NK-92 (cell line): Measurements from ENCODE around the gene SNRPD3.
"Not testable (repeated sequence)": the region's sequence is repeated elsewhere in the genome, so short reads cannot be mapped to it uniquely, and the experiment has no call there.

ENCODE experiments used
- DNase-seq: peaks from one replicate; lab custom pipeline; 2025; ENCODE audit not compliant: unreplicated experiment; lab: John Stamatoyannopoulos, UW

The SNRPD3 gene

DNA sequence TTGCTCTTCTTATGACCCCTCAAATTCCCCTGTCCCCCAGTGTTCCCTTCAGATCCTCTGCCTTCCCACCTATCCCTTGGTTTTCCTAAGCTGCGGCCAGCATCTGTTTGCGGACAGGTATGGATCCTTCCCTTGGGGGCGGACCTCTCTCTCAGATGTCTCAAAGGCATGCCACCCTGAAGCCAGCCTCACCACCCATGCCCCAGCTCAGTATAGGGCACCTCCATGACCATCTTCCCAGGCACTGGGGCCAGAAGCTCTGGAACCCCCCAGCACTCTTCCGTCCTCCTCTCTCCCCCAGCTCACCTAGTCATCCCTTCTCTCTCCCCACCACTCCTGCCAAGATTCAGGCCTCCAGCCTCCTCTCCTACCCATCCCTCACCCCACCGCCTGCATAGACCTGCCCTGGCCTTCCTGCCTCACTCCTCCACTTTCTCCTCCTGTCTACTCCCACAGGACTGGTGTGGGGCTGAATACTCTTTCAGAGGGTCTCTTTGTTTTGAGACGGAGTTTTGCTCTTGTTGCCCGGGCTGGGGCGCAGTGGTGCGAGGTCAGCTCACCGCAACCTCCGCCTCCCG is 34.9 kb downstream of the SNRPD3 start:
- DNase-seq = no peak

DNA sequence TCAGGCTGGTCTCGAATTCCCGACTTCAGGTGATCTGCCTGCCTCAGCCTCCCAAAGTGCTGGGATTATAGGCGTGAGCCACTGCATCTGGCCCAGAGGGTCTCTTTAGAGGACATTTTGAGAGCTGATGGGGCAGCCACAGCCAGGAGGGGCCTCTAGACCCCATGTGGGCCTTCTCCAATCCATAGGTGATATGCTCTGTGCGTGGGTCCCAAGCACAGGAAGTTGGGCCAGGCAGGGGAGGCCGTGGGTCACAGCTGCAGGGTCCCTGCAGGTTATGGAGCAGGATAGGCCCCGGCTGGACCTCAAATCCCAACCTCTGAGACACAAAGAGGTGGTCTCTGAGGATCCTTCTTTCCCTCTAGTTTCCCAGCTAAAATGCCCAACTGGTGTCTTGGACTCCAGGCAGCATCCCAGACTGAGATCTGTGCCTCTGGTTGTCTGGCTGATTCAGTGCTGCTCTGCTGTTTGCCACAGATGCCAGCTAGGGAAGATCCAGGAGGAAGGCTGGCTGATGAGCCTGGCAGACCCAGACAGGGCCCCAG is 35.6 kb downstream of the SNRPD3 start:
- no peak for DNase-seq

DNA sequence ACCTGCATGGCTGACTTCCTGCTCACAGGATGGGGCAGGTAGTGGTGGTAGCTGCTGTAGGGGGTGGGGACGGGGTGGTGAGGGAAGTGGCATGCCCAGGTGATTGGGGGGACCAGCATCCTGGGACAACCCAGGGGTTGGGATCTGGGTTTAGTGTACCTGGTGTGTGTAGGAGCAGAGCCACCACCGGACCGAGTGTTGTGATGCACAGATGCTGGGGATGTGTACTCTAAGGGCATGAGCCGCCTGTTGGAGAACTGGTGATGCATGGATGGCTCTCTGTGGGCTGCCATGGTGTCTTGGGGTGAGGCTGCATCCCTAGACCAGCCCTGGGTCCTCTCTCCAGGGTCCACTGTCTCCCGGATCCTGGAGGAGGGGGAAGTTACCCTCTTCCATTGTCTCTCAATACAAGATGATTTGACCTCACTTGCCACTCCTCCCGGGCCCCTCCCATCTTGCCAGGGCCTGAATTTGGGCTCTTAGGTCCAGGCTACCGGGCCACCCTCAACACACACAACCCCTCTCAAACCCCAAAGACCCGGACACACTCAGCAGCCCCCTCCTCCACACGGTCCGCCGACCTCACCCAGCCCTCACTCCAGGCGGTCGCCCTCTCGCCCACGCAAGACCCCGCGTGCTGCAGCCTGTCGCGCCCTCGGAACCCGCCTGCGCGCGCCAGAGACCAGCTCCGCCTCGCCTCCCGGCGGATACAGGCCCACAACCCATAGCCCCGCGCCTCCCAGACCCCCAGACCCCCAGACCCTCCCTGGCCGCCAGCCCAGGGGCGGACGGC is 36.5 kb downstream of the SNRPD3 start:
- no peak for DNase-seq

DNA sequence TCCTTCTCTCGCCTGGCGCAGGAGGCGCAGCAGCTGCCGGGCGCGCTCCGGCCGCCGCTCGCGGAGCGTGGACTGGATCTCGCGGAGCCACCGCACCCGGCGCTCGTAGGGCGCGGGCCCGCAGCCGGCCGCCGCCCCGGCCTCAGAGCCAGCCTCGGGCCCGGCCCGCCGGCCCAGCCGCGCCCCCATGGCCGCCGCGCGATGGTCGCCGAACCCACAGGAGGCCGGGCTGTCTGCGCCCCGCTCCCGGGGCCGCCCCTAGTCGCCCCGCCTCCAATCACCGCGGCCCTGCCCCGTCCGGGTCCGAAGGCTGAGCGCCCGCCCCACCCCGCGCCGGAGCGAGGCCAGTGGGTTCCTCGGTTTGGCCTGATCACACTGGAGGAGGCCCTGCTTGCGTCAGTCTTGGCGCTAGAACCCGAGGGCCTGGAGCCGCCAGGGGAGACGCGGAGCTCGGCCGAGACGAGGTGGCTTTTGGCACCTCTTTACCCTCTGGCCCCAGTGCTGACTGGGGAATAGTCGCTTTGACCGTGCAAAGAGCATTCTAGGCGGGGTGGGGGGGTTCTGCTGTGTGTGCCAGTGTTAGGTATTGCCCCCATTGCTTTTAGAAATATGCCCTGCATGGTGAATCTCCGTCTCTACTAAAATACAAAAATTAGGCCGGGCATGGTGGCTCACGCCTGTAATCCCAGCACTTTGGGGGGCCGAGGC is 37.2 kb downstream of the SNRPD3 start, which contains the start of gene LRRC75B:
Gene LRRC75B (minus strand): TSS at position 223 of the 708 bp plus-strand sequence. CDS start 34 bp downstream, at position 189.
- DNase-seq = no peak

DNA sequence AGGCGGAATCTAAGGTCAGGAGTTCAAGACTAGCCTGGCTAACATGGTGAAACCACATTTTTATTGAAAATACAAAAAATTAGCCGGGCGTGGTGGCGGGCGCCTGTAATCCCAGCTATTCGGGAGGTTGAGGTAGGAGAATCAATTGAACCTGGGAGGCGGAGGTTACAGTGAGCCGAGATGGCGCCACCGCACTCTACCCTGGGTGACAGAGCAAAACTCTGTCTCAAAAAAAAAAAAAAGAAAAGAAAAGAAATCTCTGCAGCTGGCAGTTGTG is 37.7 kb downstream of the SNRPD3 start:
- not testable (repeated sequence) for DNase-seq

DNA sequence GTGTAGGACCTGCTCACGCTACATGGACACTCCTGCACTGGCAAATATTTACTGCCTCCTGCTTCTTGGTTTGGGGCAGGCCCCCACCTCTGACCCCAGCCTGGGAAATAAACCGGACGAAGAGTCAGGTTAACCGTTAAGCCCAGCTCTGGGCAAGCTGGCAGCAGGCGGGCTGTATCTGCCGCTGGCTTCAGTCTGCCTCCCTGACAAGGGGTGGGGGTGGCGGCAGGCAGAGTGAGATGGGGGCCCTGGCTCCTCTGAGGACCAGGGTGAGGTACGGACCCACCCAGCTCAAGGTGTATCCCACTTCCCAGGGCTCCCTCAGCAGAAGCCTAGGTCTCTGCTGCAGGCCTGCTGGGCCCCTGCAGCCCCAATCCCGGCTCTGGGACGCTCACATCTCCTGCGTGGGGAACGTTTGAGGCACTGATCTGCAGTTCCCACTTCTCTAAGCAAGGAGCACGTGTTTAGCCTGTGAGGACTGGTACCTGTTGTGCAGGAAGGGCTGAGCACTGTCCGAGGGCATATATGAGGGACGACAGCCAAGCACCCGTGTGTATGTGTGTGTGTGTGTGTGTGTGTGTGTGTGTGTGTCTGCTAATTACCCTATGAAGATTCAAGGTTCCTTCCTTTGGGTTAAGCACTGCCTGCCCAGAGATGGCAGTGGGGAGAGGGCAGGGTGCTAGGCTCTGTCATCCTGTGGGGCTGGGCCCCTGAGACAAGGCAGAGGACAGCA is 38.2 kb downstream of the SNRPD3 start:
- DNase-seq = no peak

DNA sequence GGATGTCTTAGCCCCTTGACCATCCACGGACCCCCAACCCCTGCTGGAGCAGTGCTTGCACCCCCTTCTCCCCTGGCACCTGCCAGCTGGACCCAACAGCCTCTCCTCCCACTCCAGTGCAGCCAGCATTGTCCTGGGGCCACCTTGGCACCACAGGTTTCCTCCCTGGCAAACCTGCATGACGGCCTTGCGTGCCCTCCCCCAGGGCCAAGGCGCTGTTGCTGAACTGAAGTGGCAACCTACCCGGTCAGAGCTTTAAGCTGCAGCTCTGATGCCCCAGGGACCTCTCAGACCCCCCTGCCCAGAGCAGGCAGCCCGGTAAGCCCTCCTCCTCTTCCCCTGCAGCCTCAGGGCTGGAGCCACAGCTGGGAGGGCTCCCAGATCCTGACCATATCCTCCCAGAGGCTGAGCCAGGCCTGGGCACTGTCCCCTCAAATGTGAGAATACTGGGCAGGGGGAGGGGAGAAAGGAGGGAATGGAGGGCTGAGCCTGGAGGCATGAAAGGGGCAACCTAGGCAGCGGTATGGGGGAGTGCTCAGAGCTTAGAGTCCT is 38.8 kb downstream of the SNRPD3 start:
- no peak for DNase-seq

DNA sequence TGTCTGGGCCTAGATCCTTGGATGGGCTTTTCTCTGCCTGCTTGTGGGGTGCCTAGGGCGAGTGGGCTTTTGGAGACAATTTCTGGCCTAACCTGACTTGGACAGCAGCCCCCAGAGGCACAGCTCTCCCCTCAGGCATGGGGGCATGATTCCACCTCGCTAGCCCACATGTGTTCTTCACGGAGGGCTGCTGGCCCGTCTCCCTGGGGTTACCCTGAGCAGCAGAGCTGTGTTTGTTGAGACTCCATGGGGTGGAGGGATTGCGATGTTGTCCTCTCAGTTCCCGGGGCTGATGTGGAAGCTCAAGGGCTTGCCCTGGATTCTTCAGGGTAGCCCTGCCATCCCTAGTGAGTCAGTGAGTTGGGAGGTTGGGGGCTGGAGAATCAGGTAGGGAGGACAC is 39.4 kb downstream of the SNRPD3 start:
- no peak for DNase-seq

DNA sequence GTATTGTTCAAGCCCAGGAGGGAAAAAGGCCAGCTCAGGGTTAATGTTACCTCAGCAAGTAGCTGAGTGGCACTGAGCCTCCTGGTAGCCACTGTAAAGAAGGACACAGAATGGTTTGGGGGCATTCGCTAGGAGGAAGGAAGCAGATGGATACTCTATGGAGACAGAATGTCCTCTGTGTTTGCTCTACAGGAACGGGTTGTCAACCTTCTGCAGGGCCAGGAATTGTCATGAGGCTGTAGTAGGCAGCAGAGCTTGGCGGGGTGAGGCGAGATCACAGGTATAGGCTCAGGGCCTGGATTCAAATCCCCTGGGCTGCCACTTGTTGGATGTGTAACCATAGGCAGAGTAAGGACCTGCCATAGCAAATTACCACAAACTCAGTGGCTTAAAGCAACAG is 40.1 kb downstream of the SNRPD3 start:
- DNase-seq = no peak

DNA sequence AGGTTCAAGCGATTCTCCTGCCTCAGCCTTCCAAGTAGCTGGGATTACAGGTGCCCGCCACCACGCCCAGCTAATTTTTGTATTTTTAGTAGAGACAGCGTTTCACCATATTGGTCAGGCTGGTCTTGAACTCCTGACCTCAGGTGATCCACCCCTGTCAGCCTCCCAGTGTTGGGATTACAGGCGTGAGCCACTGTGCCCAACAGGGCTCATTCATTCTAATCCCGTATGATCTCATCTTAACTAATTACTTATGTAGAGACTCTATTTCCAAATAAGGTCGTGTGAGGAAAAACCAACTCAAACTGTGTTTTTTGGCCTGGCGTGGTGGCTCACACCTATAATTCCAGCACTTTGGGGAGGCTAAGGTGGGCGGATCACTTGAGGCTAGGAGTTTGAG is 41.3 kb downstream of the SNRPD3 start:
- not testable (repeated sequence) for DNase-seq

DNA sequence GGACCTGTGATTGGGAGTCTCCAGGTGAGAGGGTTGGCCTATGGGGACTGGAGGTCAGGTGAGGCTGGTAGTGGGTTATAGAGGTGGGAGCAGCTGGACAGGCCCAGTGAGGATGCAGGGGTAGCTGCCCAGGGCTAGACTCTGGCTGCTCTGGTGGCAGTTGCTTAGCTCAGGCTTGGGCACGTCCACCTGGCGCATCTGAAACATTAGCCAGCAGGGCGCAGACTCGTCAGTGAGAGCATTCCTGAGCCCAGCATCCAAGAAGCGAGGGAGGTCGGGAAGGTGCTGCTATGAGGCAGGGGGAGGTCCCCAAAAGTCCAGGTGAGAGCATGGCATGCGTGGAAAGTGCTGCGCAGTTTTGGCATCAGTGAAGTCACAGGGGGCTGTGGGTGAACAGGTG is 43.7 kb downstream of the SNRPD3 start:
- no peak for DNase-seq

DNA sequence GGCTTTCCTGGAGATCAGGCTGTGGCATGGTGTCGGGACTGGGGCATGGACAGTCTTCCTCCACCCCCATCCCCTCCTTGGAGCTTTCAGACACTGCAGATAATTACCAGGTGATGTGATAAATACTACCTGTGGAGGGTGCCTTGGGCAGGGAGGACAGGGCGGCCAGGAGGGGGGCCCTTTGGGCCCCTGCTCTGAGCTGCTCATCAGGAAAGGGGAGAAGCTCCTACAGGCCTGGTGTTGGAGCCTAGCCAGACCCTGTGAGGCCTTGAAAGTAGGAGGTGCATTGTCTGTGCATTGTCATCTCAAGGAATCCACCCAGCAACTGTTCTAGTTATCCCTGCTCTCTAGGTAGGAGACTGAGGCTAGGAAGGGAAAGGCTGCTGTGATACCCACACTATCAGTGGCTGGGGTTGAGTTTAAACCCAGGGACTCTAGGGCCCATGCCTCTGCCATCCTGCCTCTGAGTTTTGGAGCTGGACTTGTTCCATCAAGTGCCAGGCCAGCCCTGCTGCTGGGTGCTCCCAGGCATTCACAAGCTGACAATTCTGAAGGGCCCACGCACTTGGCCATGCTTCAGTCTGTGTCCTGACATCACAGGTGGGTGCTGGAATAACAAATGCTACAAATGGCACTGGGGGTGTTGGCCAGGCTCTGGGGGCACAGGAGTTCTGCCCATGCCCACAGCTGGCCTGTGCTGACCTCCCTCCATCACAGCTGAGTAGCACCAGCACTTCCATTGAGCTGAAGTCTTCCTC is 44.3 kb downstream of the SNRPD3 start:
- not testable (repeated sequence) for DNase-seq

DNA sequence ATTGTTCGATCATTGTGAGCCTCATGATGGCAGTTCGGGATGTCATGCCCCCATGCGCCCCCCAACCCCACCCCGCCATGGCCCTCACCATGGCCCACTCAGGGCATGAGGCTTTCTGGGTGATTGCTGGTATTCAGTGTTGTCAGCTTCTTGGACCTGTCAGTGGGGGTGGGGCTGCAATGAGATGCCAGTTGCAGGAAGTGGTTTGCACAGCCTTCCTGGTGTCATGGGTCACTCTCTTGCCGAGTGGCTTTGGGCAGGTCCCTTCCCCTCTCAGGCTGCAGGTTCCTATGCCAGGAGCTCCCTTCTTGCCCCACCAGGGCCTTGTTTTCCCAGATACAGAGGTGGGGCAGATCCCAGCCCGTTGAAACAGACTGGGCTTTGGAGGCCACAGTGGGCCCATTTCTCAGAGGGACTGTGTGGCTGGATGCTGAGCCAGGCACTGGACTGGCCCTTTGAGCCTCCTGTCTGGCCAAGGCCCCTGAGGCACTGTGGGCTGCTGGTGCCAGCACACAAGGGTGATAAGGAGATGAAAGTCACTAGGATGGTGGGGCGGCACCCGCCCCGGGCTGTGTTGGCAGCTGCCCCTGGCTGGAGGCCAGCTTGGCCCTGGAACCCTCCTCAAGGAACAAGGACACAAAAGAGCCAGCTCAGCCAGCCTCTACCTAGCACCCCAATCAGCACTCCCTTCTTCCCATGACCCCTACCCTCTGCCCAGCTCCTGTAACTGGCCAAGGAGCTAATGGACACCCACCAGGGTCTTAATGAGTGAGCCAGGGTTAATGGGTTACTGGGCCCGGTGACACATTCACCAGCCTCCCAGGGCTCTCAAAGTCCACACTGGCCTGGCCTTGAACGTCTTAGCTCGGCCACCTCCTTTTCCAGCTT is 45.7 kb downstream of the SNRPD3 start:
- DNase-seq = no peak

DNA sequence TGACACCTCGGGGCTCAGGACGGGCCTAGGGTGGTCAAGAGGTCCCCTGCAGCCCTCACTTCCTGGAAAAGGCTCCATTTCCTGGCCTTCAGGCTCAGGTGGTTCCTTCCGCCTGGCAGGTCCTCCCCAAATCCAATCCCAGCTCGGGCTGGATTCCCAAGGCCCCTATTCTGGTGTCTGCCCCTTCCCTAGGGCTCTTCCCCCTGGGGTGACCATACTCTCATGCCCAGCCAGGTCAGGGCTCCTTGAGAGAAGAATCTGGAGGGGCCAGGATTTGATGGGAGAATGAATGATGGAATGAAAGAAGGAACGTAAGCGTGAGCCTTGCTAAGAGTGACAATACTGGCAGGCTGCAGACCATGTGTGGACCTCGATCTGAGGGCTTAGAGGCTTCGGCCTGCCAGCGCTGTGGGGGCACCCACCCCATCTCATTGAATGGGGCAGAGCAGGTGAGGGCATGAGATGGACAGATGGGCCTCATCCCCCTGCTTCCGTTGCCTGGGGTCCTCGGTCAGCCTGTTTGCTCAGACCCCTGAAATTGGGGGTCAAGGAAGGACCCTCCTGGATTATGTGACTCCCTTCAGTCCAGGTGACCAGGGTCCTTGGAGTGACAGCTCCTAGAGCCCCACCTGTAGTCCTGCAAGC is 46.4 kb downstream of the SNRPD3 start:
- not testable (repeated sequence) for DNase-seq

DNA sequence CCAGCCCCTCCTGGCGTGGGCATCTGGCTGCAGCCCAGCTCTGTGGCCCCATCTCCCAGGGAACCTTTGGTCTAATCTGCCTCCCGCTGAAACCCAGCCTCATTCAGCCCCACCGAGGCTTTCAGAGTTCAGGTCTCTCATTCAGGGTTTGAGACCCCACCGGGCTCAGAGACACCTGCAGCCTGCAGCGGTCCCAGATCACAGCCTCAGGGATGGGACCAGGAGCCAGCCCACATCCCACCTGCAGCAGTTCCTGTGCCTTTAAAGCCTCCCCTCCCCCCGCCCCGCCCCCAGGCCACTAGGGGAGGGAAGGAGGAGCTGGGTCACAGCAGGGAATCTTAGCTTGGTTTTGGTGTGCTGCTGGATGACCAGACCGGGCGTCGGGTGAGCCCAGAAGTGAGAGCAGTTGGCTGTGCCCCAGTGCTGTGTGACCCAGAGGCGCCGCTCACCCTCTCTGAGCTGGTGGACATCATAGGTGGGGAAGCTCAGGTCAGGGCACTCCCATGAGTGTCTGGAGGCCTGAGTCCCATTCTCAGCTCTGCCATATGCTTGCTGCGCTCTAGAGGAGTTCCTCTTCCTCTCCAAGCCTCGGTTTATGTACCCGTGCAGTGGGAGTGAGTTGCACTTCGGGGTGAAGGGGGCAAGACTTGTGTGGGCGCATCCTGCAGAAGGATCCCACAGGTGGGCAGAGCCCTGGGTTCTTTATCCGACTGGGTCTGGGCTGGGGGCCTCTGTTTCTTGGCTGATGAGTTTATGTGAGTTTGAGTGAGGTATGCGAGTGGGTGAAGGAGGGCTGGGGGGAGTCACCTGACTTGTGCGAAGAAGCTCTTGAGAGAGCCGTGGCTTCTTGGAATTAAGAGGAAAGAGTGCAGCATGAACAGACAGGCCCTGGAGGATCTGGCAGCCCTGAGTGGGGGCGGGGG is 47.3 kb downstream of the SNRPD3 start, which contains the start of gene GGT1:
Gene GGT1 (plus strand): TSS at position 347 of the 923 bp plus-strand sequence. CDS start 7,889 bp downstream, outside the sequence.
- DNase-seq = not testable (repeated sequence)

DNA sequence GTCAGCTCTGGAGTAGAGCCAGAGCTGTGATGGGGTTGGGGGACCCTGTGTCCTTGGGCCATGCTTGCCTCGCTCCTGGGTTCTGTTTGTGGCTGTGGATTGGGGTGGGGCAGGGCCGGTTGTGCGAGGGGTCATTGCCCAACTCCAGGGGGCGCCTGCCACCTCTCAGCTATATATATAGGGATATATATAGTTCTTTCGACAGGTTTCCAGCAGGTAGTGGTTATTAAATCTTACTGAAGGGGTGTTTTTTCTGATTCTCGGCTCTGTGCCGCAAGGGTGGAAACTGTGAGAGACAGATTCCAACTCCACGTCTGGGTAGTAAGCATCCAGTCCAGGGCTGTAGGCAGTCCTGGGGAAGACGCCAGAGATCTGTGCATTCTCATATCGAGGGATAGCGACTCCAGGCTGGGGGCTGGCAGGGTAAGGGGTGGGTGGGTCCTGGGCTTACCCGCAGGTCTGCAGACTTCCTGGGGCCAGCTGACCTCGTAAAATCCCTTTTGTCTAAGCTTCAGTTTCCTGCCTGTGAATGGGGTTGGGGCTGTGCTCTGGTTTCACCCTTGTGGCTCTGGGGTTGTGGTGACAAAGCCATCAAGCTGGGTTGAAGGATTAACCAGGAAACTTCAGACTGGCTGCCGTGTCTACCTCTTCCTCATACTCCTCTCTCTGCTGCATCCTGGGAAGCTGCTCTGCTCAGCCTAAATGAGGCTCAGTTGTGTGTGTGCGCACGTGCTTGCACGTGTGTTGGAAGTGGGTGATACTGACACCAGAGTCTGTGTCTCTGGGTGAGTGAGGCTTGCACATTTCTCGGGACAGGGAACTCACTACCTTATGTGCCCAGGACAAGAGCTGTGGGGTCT is 48.2 kb downstream of the SNRPD3 start:
- DNase-seq = not testable (repeated sequence)

DNA sequence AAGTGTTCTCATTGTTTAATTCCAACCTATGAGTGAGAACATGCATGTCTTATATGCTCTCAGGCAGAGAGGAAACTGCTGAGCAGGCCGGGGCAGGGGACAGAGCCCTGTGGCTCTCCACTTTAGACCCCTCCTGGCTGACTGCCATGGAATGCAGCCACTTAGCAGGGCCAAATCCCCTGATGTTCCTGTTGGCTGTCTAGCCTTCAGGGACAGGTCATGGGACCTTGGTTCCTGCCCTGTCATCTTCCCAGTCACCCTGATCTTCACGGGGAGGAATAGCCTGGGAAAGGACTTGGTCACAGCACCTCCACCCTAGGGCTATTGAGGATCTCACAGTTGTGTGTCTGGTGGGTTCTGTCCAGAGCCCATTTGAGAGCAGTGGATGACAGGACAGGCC is 50.5 kb downstream of the SNRPD3 start:
- not testable (repeated sequence) for DNase-seq
